Neural cell (in vitro differentiated cells): ENCODE results near the gene PPFIBP1. TPM values are rescaled to one million over a fixed set of nuclear protein-coding genes. Genes with fewer than 3 reads are reported as not detected.

Source experiments
- H2AFZ ChIP-seq: fragments of 200-600, 300-800 bp; sonication (generic), shearing (Covaris generic); 2 replicates; pipeline ENCODE4 v1.6.0; 2014; ENCODE audit warnings: low read depth, mild to moderate bottlenecking, antibody characterized with exemption, low read length, moderate library complexity
- H3F3A ChIP-seq: fragments of 200-600 bp; shearing (Covaris generic); 2 replicates; pipeline ENCODE4 v1.6.1; 2016; ENCODE audit warnings: mild to moderate bottlenecking, moderate library complexity, mixed read lengths, antibody characterized with exemption, low read length; ENCODE audit not compliant: insufficient read depth, poor library complexity, severe bottlenecking
- H3K27ac ChIP-seq: fragments of 200-600, 300-800 bp; sonication (generic), shearing (Covaris generic); 2 replicates; pipeline ENCODE4 v1.5.1; 2014; ENCODE audit warnings: mild to moderate bottlenecking, low read length, moderate library complexity
- H3K27me3 ChIP-seq: fragments of 300-800, 200-600 bp; sonication (generic), shearing (Covaris generic); 2 replicates; pipeline ENCODE4 v1.6.0; 2014; ENCODE audit warnings: mild to moderate bottlenecking, low read depth, low read length, moderate library complexity; ENCODE audit not compliant: insufficient read depth
- H3K36me3 ChIP-seq: fragments of 300-800, 200-600 bp; sonication (generic), shearing (Covaris generic); 2 replicates; pipeline ENCODE4 v1.5.1; 2014; ENCODE audit warnings: mild to moderate bottlenecking, antibody characterized with exemption, low read length, moderate library complexity; ENCODE audit not compliant: insufficient read depth
- H3K4me2 ChIP-seq: fragments of 300-800, 200-600 bp; sonication (generic), shearing (Covaris generic); 2 replicates; pipeline ENCODE4 v1.6.0; 2014; ENCODE audit warnings: mild to moderate bottlenecking, low read length
- H3K4me3 ChIP-seq: fragments of 300-800, 200-600 bp; sonication (generic), shearing (Covaris generic); 2 replicates; pipeline ENCODE4 v1.5.1; 2014; ENCODE audit warnings: mild to moderate bottlenecking, low read length, moderate library complexity
- H3K79me2 ChIP-seq: fragments of 200-600 bp; shearing (Covaris generic); replicated peaks from 2 replicates; pipeline ENCODE4 v1.6.0; 2014; ENCODE audit warnings: mild to moderate bottlenecking, low read length, moderate library complexity; ENCODE audit not compliant: insufficient read depth
- H3K9ac ChIP-seq: fragments of 300-800, 200-600 bp; sonication (generic), shearing (Covaris generic); 2 replicates; pipeline ENCODE4 v1.6.1; 2016; ENCODE audit warnings: mild to moderate bottlenecking, low read length, mixed read lengths
- H3K9me2 ChIP-seq: fragments of 200-600 bp; shearing (Covaris generic); 2 replicates; pipeline ENCODE4 v1.6.1; 2016; ENCODE audit warnings: mild to moderate bottlenecking, low read length, mixed read lengths; ENCODE audit not compliant: insufficient read depth
- H3K9me3 ChIP-seq: fragments of 200-600, 300-800 bp; sonication (generic), shearing (Covaris generic); 2 replicates; pipeline ENCODE4 v1.6.1; 2016; ENCODE audit warnings: mild to moderate bottlenecking, mixed run types, low read length, moderate library complexity, mixed read lengths
- H4K20me1 ChIP-seq: fragments of 200-600 bp; shearing (Covaris generic); 2 replicates; pipeline ENCODE4 v1.6.1; 2016; ENCODE audit warnings: mild to moderate bottlenecking, mixed run types; ENCODE audit not compliant: insufficient read depth
- CTCF ChIP-seq: fragments of 450-650 bp; IDR thresholded peaks from 2 replicates; pipeline ENCODE4 v1.5.1; 2014; ENCODE audit warnings: antibody characterized with exemption, mild to moderate bottlenecking, moderate library complexity; ENCODE audit not compliant: poor library complexity, severe bottlenecking
- EP300 ChIP-seq: fragments of 450-650 bp; conservative IDR thresholded peaks from 2 replicates; pipeline ENCODE4 v1.6.1; 2014; ENCODE audit warnings: antibody characterized with exemption, mild to moderate bottlenecking, moderate library complexity; ENCODE audit not compliant: poor library complexity, severe bottlenecking
- EZH2 ChIP-seq: fragments of 200-600, 300-800 bp; shearing (Covaris generic), sonication (generic); IDR thresholded peaks from 2 replicates; pipeline ENCODE4 v1.6.1; 2014; ENCODE audit warnings: antibody characterized with exemption, low read length, borderline replicate concordance, mild to moderate bottlenecking; ENCODE audit not compliant: insufficient read depth, poor library complexity, severe bottlenecking
- MXI1 ChIP-seq: fragments of 450-650 bp; conservative IDR thresholded peaks from 2 replicates; pipeline ENCODE4 v1.6.1; 2014; ENCODE audit warnings: antibody characterized with exemption, mild to moderate bottlenecking; ENCODE audit not compliant: poor library complexity, severe bottlenecking
- POLR2AphosphoS5 ChIP-seq: IDR thresholded peaks from 2 replicates; pipeline ENCODE4 v1.6.1; 2012
- RAD21 ChIP-seq: fragments of 450-650 bp; conservative IDR thresholded peaks from 2 replicates; pipeline ENCODE4 v1.6.1; 2014; ENCODE audit warnings: antibody characterized with exemption, mild to moderate bottlenecking, moderate library complexity
- REST ChIP-seq: IDR thresholded peaks from 2 replicates; pipeline ENCODE4 v1.6.1; 2012; ENCODE audit warnings: borderline replicate concordance
- SMC3 ChIP-seq: fragments of 450-650 bp; conservative IDR thresholded peaks from 2 replicates; pipeline ENCODE4 v1.6.1; 2014; ENCODE audit warnings: antibody characterized with exemption, mild to moderate bottlenecking, moderate library complexity; ENCODE audit not compliant: poor library complexity
- TAF1 ChIP-seq: IDR thresholded peaks from 2 replicates; pipeline ENCODE4 v1.6.1; 2012; ENCODE audit warnings: low read depth
- polyA plus RNA-seq: library from polyadenylated mRNA; depleted of rRNA; stranded (reverse); fragments of >200 nt; gene quantifications from 2 replicates; pipeline ENCODE4 v1.2.3, GENCODE V29; 2014

PPFIBP1 gene
- polyA plus RNA-seq, 1 donor from 2014 or later = 30.2 TPM

DNA sequence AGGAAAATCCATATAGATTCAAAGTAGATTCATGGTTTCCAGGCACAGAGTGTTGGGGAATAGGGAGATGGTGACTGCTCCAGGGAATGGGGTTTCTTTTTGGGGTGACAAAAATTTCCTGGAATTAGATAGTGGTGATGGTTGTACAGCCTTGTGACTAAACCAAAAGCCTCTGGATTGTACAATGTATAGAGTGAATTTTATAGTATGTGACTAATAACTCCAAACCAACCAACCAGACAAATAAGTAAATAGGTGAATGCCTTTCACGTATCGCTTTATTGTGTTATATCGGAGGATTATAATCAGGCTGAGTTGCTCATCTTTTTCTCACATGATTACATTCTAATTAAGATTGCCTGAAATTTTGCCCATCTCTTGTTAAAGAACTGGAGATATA is 24.6 kb upstream of the PPFIBP1 start:
- Histone ChIP-seq H4K20me1 (no peaks in the 10 kb centered on the region), H3K36me3 (no peaks in the 10 kb centered on the region), H2AFZ (no peak overlapping the region), H3K4me2 (no peak overlapping the region), H3K4me3 (no peak overlapping the region), H3K9me3 (no peaks in the 10 kb centered on the region), H3K79me2 (no peaks in the 10 kb centered on the region), H3K27me3 (no peaks in the 10 kb centered on the region), H3K9me2 (no peaks in the 10 kb centered on the region), H3K27ac (no peak overlapping the region), H3F3A (no peaks in the 10 kb centered on the region), H3K9ac (no peak overlapping the region)
- TF ChIP-seq POLR2AphosphoS5 = no peak
- no peak for TF ChIP-seq SMC3
- TF ChIP-seq EZH2 = no peak
- no peak for TF ChIP-seq MXI1
- no peak for TF ChIP-seq RAD21
- TF ChIP-seq CTCF = no peak
- no peak for TF ChIP-seq EP300
- no peak for TF ChIP-seq REST
- no peak for TF ChIP-seq TAF1

- H3K27ac ChIP-seq = no peak overlapping the region
- no peaks in the 10 kb centered on the region for H3K79me2 ChIP-seq
- H3K27me3 ChIP-seq = no peaks in the 10 kb centered on the region
- H3F3A ChIP-seq = no peaks in the 10 kb centered on the region
- no peak overlapping the region for H3K4me2 ChIP-seq
- no peak overlapping the region for H3K9ac ChIP-seq
- no peaks in the 10 kb centered on the region for H3K36me3 ChIP-seq
- no peaks in the 10 kb centered on the region for H3K9me3 ChIP-seq
- no peak overlapping the region for H2AFZ ChIP-seq
- TF ChIP-seq EP300 (no peak), EZH2 (no peak)
- H3K9me2 ChIP-seq = no peaks in the 10 kb centered on the region
- H4K20me1 ChIP-seq = no peaks in the 10 kb centered on the region
- no peak overlapping the region for H3K4me3 ChIP-seq
These were observed 23.5 kb upstream of the PPFIBP1 start for GRCh38 chr12:27500546-27500945.

DNA sequence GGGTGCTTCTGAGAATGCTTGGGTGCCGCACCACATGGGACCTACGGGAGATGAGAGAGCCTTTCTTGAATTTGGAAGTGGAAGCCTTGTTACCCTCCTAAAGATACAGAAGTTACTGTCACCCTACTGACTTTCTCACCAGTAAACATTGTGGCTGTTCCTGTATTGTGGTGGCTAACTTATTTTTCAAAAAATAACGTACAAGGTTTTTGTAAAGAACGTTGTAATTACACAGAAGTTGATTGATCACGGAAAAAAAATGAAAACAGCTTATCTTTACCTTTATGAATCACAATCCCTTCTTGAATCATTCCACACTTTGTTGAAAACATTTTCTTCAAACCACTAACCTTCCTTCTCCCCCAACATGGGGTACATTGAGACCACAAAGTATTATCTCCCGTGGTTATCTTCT is 22.0 kb upstream of the PPFIBP1 start:
- TF ChIP-seq POLR2AphosphoS5 (no peak), EP300 (no peak), MXI1 (no peak), SMC3 (no peak), EZH2 (no peak), RAD21 (no peak), TAF1 (no peak), REST (no peak), CTCF (no peak)
- no peak overlapping the region for H2AFZ ChIP-seq

More for the DNA sequence above, 22.0 kb upstream of the PPFIBP1 start:
- no peaks in the 10 kb centered on the region for H3K27me3 ChIP-seq
- H3K4me2 ChIP-seq = no peak overlapping the region
- H3K79me2 ChIP-seq = no peaks in the 10 kb centered on the region
- H3K9ac ChIP-seq = no peak overlapping the region
- H3K9me3 ChIP-seq = no peaks in the 10 kb centered on the region
- no peaks in the 10 kb centered on the region for H3K9me2 ChIP-seq
- H3K27ac ChIP-seq = no peak overlapping the region
- no peaks in the 10 kb centered on the region for H3K36me3 ChIP-seq
- H4K20me1 ChIP-seq = no peaks in the 10 kb centered on the region
- no peaks in the 10 kb centered on the region for H3F3A ChIP-seq
- no peak overlapping the region for H3K4me3 ChIP-seq
